B cell (primary cell): ENCODE results near the gene AUTS2. TPM values are rescaled to one million over a fixed set of nuclear protein-coding genes. Genes with fewer than 3 reads are reported as not detected.

Experiments used
- ATAC-seq: fragments of 200-7000 bp; cut with Tn5 transposase; one replicate; pipeline ENCODE4 v1.10.0; 2021; ENCODE audit warnings: low read depth, mild to moderate bottlenecking, moderate number of reproducible peaks, moderate library complexity
- CTCF ChIA-PET: fragments of 350-600 bp; sonication (Branson Sonifier 250); formaldehyde crosslinking; loops from one replicate; lab custom pipeline; 2021; ENCODE audit warnings: antibody characterized with exemption, inconsistent platforms; lab: Charles Lee
- POLR2A ChIA-PET: fragments of 350-600 bp; sonication (Branson Sonifier 250); formaldehyde crosslinking; loops from one replicate; lab custom pipeline; 2021; ENCODE audit warnings: antibody characterized with exemption; lab: Charles Lee
- DNase-seq: peaks from one replicate; pipeline ENCODE4 v3.0.0; 2013
- H2AFZ ChIP-seq: 2 replicates; pipeline ENCODE4 v1.6.1; 2012; ENCODE audit warnings: mild to moderate bottlenecking, low read depth, low read length; ENCODE audit not compliant: insufficient read depth, poor library complexity, severe bottlenecking
- H3K27ac ChIP-seq, 2 donors: 1 replicate in 1 of 2; 2 replicates in 1 of 2; pipeline ENCODE4 v1.5.1; 2012 to 2013; ENCODE audit warnings: low read length in 2 of 2, mild to moderate bottlenecking in 2 of 2, moderate library complexity in 1 of 2
- H3K27me3 ChIP-seq, 4 experiments: fragments of 200-600 bp in 1 of 4; sonication (generic) in 1 of 4; replicated peaks in 1 of 4; 1 replicate in 2 of 4; 2 replicates in 2 of 4; pipeline versions ENCODE4 v1.6.1 to v1.7.0; 2013 to 2016; ENCODE audit warnings: low read length in 3 of 4, mild to moderate bottlenecking in 2 of 4, mixed read lengths in 1 of 4, moderate library complexity in 1 of 4; ENCODE audit not compliant: insufficient read depth in 4 of 4, control insufficient read depth in 3 of 4; ENCODE audit errors: control extremely low read depth in 1 of 4
- H3K36me3 ChIP-seq, 2 experiments: replicated peaks in 1 of 2; 1 replicate in 1 of 2; 2 replicates in 1 of 2; pipeline versions ENCODE4 v1.6.1 to v1.7.1; 2013; ENCODE audit warnings: low read length in 1 of 2; ENCODE audit not compliant: insufficient read depth in 2 of 2, control insufficient read depth in 1 of 2; ENCODE audit errors: control extremely low read depth in 1 of 2, extremely low read depth in 1 of 2
- H3K4me1 ChIP-seq, 2 donors: fragments of 200-600 bp in 1 of 2; sonication (generic) in 1 of 2; 1 replicate in 1 of 2; 2 replicates in 1 of 2; pipeline versions ENCODE4 v1.5.1 to v1.6.1; 2013 to 2017; ENCODE audit warnings: low read length in 2 of 2; ENCODE audit not compliant: control insufficient read depth in 2 of 2, insufficient read depth in 2 of 2
- H3K4me2 ChIP-seq: replicated peaks from 2 replicates; pipeline ENCODE3; 2012; ENCODE audit warnings: mild to moderate bottlenecking, low read depth, low read length; ENCODE audit not compliant: poor library complexity, severe bottlenecking
- H3K4me3 ChIP-seq, 5 experiments: fragments of 200-600 bp in 1 of 5; sonication (generic) in 1 of 5; 1 replicate in 3 of 5; 2 replicates in 2 of 5; pipeline versions ENCODE4 v1.5.1 to v1.7.0; 2011 to 2016; ENCODE audit warnings: low read length in 4 of 5, mild to moderate bottlenecking in 4 of 5, low read depth in 2 of 5, control low read depth in 1 of 5, moderate library complexity in 1 of 5; ENCODE audit not compliant: insufficient read depth in 1 of 5; ENCODE audit errors: control extremely low read depth in 1 of 5, extremely low read depth in 1 of 5
- H3K79me2 ChIP-seq: fragments of 200-600 bp; sonication (generic); one replicate; pipeline ENCODE4 v1.6.0; 2016; ENCODE audit warnings: low read length; ENCODE audit not compliant: control insufficient read depth, insufficient read depth
- H3K9ac ChIP-seq: fragments of 200-600 bp; sonication (generic); 2 replicates; pipeline ENCODE4 v1.6.1; 2017; ENCODE audit warnings: mild to moderate bottlenecking, low read length, moderate library complexity
- H3K9me3 ChIP-seq, 3 donors: one replicate each; pipeline versions ENCODE4 v1.6.1 to v1.7.1; 2013; ENCODE audit warnings: low read length in 2 of 3; ENCODE audit not compliant: control insufficient read depth in 2 of 3, insufficient read depth in 1 of 3; ENCODE audit errors: control extremely low read depth in 1 of 3
- H4K20me1 ChIP-seq: 2 replicates; pipeline ENCODE4 v1.6.0; 2012; ENCODE audit warnings: mild to moderate bottlenecking, low read length; ENCODE audit not compliant: insufficient read depth, control insufficient read depth, poor library complexity, severe bottlenecking
- H3K27ac Mint-ChIP-seq: one replicate; pipeline ENCODE4 v1.8.0; 2021; ENCODE audit warnings: mixed read lengths
- H3K27me3 Mint-ChIP-seq: one replicate; pipeline ENCODE4 v1.8.0; 2021; ENCODE audit warnings: mixed read lengths
- H3K4me1 Mint-ChIP-seq: one replicate; pipeline ENCODE4 v1.8.0; 2021; ENCODE audit warnings: mixed read lengths
- H3K4me3 Mint-ChIP-seq: one replicate; pipeline ENCODE4 v1.8.0; 2021; ENCODE audit warnings: mixed read lengths
- H3K9me3 Mint-ChIP-seq: one replicate; pipeline ENCODE4 v1.8.0; 2022; ENCODE audit warnings: mixed read lengths; ENCODE audit not compliant: insufficient read depth
- EZH2 ChIP-seq: IDR thresholded peaks from 2 replicates; pipeline ENCODE4 v1.6.1; 2012; ENCODE audit warnings: borderline replicate concordance, low read depth, mild to moderate bottlenecking, moderate library complexity, low read length; ENCODE audit not compliant: insufficient read depth, poor library complexity, severe bottlenecking
- WGBS: methylation state at CpG from one replicate; pipeline ENCODE4 v1.1.5; 2013; ENCODE audit warnings: missing lambda C conversion rate; ENCODE audit not compliant: insufficient coverage; 5-methylcytosine and 5-hydroxymethylcytosine counted together
- intact Hi-C: fragments of 100-400 bp; cut with micrococcal nuclease; formaldehyde crosslinking; loops from one replicate; pipeline ENCODE4 v1.10.0; 2022
- polyA plus RNA-seq: library from polyadenylated mRNA; depleted of rRNA; stranded (reverse); fragments of >200 nt; gene quantifications from 2 replicates; pipeline ENCODE4 v1.2.3, GENCODE V29; 2012
- total RNA-seq, 2 donors: library from RNA; stranded (reverse); fragments of 120-200 nt in 1 of 2; gene quantifications; 1 replicate in 1 of 2; 2 replicates in 1 of 2; pipeline versions ENCODE4 v1.2.3 to v1.2.4, GENCODE V29; 2013 to 2022
- TF ChIP-seq, protein P1 (sequence below): fragments of 200-600 bp; IDR thresholded peaks from one replicate; pipeline ENCODE4 v1.8.0; 2022; ENCODE audit warnings: antibody characterized with exemption, mild to moderate bottlenecking

Gene AUTS2
- total and polyA plus RNA-seq, 2 donors (not counting 1 experiment from before 2014, with no cell fraction given): 22.3 to 35.0 TPM

GRCh38 chr7:70696201-70696754 is 1098.0 kb downstream of the AUTS2 start:
- H3K4me3 ChIP-seq: peak overlapping the region in 2 of 5 experiments; percentile 68 to 71
- no peak for ATAC-seq
- CTCF ChIA-PET: interaction anchor here (0.6 to 1.1 kb wide), 2 partner anchors 11 to 20 kb away, joined by 4 to 5 read pairs; no protein-coding TSS in a partner anchor
- peak overlapping the region; percentile 71 for H3K9ac ChIP-seq
- peaks cover 0 to 27% (median 12%) of the 10 kb centered on the region in 4 experiments for H3K27me3 ChIP-seq
- no peak overlapping the region for H3K27ac Mint-ChIP-seq
- DNase-seq: peak; percentile 13
- H3K4me1 Mint-ChIP-seq: peaks cover 16% of the 10 kb centered on the region
- H3K27ac ChIP-seq: no peak overlapping the region
- TF ChIP-seq, protein P1, sequence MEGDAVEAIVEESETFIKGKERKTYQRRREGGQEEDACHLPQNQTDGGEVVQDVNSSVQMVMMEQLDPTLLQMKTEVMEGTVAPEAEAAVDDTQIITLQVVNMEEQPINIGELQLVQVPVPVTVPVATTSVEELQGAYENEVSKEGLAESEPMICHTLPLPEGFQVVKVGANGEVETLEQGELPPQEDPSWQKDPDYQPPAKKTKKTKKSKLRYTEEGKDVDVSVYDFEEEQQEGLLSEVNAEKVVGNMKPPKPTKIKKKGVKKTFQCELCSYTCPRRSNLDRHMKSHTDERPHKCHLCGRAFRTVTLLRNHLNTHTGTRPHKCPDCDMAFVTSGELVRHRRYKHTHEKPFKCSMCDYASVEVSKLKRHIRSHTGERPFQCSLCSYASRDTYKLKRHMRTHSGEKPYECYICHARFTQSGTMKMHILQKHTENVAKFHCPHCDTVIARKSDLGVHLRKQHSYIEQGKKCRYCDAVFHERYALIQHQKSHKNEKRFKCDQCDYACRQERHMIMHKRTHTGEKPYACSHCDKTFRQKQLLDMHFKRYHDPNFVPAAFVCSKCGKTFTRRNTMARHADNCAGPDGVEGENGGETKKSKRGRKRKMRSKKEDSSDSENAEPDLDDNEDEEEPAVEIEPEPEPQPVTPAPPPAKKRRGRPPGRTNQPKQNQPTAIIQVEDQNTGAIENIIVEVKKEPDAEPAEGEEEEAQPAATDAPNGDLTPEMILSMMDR: no peak
- TF ChIP-seq EZH2: no peak
- intact Hi-C loops: loop anchor here (10.0 kb wide), 2 partner anchors 761 to 1101 kb away; partner anchors contain the start of gene AUTS2
- H2AFZ ChIP-seq: no peak overlapping the region
- H3K4me2 ChIP-seq: peak overlapping the region; percentile 80
- POLR2A ChIA-PET: interaction anchor here (0.6 kb wide), 2 partner anchors 12 to 162 kb away, joined by 3 read pairs; no protein-coding TSS in a partner anchor
- peaks cover 0 to 2% of the 10 kb centered on the region in 2 experiments for H3K36me3 ChIP-seq
- H3K9me3 ChIP-seq: peaks cover 0 to 3% (median 0%) of the 10 kb centered on the region in 3 donors
- peaks cover 11% of the 10 kb centered on the region for H4K20me1 ChIP-seq
- peak overlapping the region; percentile 94 for H3K4me3 Mint-ChIP-seq
- no peaks in the 10 kb centered on the region for H3K9me3 Mint-ChIP-seq
- H3K79me2 ChIP-seq: no peaks in the 10 kb centered on the region
- 55% methylated on average over 10 of the region's 10 CpGs for WGBS
- H3K4me1 ChIP-seq: peaks cover 15% of the 10 kb centered on the region in 2 donors
- H3K27me3 Mint-ChIP-seq: peaks cover 22% of the 10 kb centered on the region

- H3K4me3 ChIP-seq: no peak overlapping the region
- peak; percentile 57 for DNase-seq
- H3K36me3 ChIP-seq: peaks cover 0 to 2% of the 10 kb centered on the region in 2 experiments
- Mint-ChIP-seq H3K4me3 (no peak overlapping the region), H3K27me3 (peaks cover 20% of the 10 kb centered on the region), H3K27ac (no peak overlapping the region), H3K9me3 (no peaks in the 10 kb centered on the region), H3K4me1 (peaks cover 13% of the 10 kb centered on the region)
- no peak overlapping the region for H3K9ac ChIP-seq
- ChIA-PET CTCF (interaction anchor here (0.6 to 1.9 kb wide), 9 partner anchors 10 to 802 kb away, joined by 3 to 10 read pairs (median 3); no protein-coding TSS in a partner anchor), POLR2A (interaction anchor here (0.6 kb wide), 1 partner anchor 111 kb away, joined by 3 read pairs; no protein-coding TSS in a partner anchor)
- no CpG with 5 or more reads among the region's 2 CpGs for WGBS
- H3K27me3 ChIP-seq: peaks cover 0 to 22% (median 9%) of the 10 kb centered on the region in 4 experiments
- TF ChIP-seq, protein P1: peak; percentile 82
- TF ChIP-seq EZH2: no peak
- H3K4me2 ChIP-seq: no peak overlapping the region
- H4K20me1 ChIP-seq: peaks cover 11% of the 10 kb centered on the region
- no peak for ATAC-seq
- intact Hi-C loops: loop anchor here (10.0 kb wide), 2 partner anchors 764 to 1104 kb away; partner anchors contain the start of gene AUTS2
- H3K4me1 ChIP-seq: peaks cover 13 to 15% of the 10 kb centered on the region in 2 donors
- no peak overlapping the region for H2AFZ ChIP-seq
- H3K9me3 ChIP-seq: peaks cover 0 to 3% (median 0%) of the 10 kb centered on the region in 3 donors
- H3K27ac ChIP-seq: no peak overlapping the region
- H3K79me2 ChIP-seq: no peaks in the 10 kb centered on the region
Observed at GRCh38 chr7:70698219-70698832, 1100.1 kb downstream of the AUTS2 start.
